CD4-positive, alpha-beta T cell treated with Interleukin-15 for 4 hours (primary cell): ENCODE results near the gene CTDSPL2.
"Not testable (repeated sequence)": the region's sequence is repeated elsewhere in the genome, so short reads cannot be mapped to it uniquely, and the experiment has no call there.

ENCODE experiments used
- DNase-seq: peaks from one replicate; pipeline ENCODE4 v3.0.0-alpha.2; 2020; ENCODE audit warnings: low spot score

CTDSPL2 gene

DNA sequence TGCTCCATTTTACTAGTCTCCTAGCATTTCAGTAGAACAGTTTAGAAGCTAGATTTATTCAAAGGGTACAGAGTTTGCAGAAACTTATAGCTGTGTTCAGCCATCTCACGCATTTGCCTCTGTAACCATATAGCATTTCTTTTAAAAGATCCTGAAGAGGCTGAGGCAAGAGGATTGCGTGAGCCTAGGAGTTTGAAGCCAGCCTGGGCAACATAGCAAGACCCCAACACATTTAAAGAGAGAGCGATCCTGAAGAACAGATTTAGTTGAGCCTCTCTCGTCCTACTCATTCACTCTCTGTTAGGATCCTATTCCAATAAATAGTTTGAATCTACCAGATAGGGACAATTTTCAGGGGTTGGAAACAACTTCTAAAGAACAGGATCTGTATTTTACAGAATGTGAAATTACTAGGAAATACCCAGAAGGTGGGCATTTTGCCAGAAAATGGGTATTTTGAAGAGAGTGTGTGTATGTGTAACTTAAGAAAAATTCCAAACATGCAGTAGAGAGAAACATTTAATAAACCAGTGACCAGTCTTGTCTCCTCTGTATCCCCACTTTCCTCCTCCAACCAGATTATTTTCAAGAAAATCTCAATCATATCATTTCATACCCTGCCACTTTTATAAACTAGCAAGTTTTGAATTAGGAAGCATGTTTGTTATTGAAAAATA is 114.0 kb downstream of the CTDSPL2 start:
- DNase-seq, result no peak

DNA sequence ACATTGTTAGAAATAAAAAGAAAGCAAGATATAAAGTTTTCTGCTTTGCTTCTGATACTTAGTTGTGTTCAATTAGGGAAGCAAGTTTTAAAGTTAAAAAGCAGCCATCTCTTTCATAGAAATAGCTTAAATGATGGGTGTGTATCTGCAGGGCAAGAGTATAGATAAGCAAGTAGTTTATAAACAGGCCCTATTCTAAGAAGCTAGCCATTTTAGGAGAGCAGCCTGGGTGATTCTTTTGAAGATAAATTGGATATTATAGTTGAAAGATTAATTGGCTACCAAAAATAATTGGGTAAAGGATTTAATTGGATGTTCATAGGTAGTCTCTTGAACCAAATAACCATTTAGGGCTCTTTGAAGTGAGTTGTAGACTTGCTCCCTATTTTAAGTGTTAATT is 115.2 kb downstream of the CTDSPL2 start:
- DNase-seq, result no peak

DNA sequence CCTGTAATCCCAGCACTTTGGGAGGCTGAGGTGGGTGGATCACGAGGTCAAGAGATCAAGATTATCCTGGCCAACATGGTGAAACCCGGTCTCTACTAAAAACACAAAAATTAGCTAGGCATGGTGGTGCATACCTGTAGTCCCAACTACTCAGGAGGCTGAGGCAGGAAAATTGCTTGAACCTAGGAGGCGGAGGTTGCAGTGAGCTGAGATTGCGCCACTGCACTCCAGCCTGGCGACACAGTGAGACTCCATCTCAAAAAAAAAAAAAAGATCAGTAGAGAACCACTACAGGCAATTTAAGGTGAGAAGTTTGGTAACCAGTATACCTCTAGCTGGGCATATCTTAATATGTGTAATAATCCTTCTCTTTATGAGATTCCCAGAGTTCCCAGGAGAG is 117.3 kb downstream of the CTDSPL2 start:
- DNase-seq, result not testable (repeated sequence)

DNA sequence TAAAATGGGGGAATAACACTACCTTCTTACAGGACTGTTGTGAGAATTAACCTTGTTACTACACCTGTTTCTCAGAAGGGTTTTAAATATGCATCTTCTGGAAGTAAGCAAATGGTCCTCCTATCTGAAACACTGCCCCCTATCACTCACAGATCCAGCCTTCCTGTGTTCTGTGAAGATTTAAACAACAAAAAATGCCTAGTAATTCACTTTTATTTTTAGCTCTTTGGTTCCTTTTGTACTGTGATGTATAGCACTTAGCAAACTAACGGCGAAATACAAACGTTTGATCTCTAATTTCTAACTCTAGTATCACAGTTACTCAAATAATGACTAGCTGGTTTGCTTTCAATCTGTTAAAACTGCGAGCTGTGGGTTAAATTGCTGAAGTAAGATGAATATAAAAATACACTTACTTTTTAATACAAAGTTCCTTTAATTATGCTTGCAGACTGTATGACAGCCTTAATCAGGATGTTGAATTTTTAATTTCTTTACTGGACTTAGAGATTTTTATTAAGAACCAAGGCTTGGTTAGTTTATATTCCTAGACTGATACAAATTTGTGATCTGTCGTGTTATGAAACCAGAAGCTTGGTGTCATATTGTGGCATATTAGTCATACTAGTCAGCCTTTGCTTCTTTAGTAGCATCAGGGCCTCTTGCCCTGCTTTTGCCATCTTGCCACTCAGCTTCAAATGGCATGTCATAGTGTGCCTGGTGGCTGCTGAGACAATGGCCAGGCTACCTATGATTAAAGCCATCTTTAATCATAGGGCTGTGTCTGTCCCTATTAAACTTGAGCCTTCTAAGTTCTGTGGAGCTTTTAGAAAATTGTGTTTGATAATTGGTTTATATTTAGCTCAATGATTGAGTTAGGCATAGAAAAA is 118.7 kb downstream of the CTDSPL2 start:
- peak; percentile 43 for DNase-seq

DNA sequence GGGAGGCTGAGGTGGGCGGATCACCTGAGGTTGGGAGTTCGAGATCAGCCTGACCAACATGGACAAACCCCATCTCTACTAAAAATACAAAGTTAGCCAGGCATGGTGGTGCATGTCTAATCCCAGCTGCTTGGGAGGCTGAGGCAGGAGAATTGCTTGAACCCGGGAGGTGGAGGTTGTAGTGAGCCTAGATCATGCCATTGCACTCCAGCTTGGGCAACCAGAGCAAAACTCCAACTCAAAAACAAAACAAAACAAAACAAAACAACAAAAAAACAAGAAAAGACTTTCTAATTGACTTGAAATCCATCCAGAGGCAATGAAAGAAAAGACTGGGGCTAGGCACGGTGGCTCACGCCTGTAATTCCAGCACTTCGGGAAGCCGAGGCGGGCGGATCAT is 121.7 kb downstream of the CTDSPL2 start:
- DNase-seq, result not testable (repeated sequence)

DNA sequence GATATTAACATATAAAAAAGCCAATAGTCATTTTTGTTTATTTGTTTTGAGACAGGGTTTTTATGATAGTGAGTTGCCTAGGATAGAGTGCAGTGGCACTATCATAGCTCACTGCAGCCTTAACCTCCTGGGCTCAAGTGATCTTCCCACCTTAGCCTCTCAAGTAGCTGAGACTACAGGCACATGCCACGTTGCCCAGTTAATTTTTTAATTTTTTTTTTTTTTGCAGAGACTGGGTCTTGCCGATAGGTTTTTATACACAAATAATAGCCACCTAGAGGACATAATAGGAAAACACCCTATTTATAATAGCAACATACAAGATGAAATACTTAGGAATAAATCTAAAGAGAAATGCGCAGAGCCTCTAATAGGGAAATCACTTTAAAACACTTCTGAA is 122.8 kb downstream of the CTDSPL2 start:
- DNase-seq, result no peak

DNA sequence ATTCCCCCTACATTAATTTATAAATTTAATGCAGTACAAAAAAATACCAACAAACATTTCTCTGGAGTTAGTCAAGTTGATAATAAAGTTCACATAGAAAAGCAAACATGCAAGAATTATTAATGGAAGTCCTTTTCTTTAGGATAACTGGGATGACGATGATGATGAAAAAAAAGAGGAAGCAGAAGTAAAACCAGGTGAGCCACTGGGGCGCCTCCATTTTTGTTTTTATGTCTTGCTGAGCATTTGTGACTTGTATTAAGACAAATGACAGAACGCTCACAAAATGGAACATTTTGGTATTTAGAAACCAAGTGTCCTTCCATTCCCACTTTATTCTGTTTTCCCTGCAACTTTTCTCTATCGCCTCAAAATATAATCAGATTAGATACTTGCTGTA is 123.3 kb downstream of the CTDSPL2 start:
- no peak for DNase-seq

DNA sequence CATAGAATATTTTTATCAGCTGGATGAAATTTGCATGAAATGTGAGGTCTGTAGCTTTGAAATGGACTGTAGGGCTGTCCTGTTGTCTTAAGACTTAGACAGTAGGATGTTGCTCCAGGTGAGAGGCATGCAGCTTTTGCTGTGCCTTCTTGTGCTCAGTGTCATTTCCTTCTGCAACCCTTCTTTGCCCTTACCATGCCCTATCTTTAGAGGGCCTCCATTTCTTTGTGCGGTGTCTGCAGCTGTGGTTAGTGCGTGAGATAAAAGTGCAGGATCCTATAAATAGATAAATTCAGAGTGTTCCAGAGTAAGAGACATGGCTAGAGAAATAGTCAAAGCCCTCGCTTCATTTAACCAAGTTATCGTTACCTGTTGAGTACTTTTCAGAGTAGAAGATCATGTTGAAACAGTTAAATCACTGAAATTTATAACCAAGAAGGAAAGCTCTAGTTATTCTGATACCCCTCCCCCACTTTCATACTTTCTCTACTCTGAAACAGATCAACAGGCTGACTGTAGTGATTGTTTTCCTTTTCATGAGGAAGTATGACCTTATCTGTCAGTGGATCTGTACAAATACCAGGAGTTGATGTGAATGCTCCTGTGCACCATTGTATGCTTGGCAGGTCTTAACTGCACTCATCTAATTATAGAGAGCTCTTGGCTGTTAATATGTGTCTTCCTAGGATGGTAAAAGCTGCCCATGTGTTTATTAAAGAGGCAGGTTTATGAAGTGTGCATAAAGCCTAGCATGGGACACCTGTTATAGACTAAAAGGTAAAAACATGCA is 127.7 kb downstream of the CTDSPL2 start:
- DNase-seq, result no peak

DNA sequence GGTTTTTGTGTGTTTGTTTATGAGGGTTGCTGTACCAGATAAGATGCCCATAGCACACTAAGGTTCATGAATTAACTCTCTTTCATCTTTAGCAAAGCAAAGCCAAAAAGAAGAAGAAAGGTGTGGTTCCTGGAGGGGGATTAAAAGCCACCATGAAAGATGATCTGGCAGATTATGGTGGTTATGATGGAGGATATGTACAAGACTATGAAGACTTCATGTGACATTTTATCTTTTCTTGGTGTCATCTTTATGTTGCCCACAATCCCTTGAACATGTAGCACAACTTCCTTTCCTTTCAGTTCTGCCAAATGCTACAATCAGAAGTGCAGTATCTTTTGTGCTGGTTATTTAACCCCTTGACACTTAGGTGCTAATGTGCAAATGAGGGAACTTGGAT is 133.5 kb downstream of the CTDSPL2 start:
- not testable (repeated sequence) for DNase-seq

DNA sequence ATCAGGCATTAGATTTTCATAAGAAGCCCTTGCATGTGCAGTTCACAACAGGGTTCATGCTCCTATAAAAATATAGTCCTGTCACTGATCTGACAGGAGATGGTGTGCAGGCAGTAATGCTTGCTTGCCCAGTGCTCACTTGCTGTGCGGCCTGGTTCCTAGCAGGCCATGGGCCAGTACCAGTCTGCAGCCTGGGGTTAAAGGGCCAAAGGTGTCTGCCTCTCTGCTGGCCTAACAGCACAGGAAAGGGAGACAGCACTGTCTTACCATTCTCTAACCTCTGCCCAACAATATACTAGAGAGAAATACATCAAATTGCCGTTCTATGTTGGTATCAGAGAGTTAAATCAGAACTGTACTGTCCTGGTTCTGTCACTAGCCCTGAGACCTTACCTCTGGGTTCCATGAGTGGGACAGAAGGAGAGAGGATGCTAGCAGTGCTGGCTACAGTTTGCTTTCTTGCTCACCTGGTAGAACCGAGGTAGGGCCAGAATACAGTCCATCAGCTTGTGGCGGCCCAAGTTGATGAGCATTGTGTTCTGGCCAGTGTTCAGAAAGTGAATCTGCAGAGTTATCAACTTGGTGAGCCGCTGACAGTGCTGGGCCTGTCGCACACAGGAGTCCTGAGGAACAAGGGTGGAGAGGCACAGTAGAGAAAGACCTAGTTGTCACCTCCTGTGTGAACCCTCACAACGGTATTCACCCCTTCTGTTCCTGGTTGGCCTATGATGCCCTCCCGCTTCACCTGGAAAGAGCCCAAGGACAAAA is 138.1 kb downstream of the CTDSPL2 start:
- DNase-seq, result no peak

DNA sequence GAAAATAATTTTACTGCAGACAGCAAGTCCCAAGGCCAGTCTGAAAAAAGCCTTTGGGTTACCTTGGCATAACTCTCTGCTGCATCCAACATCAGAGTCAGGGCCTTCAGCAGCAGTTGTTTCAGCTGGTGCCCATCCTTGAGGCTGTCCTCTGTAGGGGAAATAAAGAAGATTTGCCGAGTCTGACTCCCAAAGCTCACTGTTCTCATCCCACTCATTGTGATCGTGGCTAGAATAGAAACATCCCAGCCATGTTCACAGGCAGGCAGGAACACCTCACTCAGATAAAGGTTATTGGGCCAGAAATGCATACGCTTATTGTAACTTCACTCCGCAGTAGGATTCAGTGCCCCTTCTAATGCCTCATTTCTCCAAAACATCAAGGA is 138.7 kb downstream of the CTDSPL2 start:
- no peak for DNase-seq

DNA sequence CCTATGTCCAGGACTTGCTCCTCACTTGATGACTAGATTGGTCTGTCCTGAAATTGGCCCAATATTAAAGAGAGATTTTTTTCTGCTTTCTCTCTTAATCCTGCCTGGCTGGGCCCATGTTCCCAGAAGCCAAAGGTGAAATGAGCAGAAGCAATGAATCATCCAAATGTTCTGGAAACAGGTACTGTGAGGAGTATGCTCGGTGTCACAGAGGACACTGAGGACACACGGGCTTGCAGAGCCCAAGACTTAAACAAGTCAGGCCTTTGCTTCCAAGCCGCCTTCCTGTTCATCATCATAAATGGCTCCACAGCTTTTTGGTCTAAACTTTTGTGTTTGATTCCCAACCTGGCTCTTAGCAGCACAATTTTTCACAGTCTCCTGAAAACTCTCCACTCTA is 140.9 kb downstream of the CTDSPL2 start:
- no peak for DNase-seq

DNA sequence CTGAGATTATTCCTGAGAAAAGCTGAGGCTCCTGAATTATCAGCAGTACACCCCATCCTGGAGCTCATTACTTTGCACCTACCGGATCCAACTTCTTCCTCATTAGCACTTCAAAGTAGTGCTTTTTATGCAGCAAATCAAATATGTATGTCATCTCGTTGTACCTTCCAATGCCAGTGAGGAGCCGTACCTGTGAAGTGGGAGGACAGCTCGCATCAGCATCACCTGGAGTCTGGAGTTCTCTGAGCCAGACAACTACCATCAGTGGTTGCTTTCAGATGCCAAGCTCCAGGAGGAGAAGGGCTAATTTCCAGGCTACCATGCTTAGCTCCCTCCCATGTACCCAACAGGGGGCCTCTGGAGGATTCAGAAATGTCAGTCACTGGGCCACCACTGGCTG is 141.9 kb downstream of the CTDSPL2 start:
- no peak for DNase-seq

DNA sequence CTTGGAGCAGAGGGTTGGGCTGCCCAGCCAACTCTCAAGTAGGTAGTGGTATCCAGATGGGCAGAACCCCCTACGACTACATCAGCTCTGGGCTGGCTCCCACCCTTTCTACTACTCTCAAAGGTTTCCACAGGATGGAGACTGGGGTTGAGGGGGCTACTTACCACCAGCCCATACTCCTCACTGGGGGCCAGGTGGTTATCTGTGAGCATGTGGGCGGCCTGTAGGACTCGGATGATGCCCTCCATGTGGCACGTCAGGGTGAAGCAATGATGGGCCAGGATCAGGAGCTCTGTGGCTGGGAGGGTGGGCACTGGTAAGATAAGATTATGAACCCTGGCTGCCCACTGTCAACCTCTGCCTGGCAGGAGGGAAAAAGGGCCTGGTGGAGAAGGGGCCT is 142.9 kb downstream of the CTDSPL2 start:
- DNase-seq, result no peak

DNA sequence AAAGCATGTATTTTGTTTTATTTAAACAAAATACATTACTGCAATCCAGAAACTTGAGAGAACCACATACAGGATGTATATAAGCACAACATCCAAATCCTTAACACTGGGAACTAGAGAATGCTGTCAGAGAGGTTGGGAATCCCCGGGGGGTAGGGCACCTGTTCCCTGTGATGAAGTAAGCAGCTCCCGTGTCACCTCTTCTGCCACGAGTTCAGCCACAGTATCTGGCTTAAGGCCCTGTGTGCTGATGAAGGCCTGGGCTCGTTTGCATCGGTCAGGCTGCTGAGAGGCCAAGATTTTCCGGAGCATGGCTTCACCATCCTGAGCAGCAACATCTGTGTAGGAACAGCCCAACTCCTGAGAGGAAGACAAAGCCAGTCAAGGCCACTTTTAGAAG is 146.0 kb downstream of the CTDSPL2 start:
- DNase-seq, result no peak

DNA sequence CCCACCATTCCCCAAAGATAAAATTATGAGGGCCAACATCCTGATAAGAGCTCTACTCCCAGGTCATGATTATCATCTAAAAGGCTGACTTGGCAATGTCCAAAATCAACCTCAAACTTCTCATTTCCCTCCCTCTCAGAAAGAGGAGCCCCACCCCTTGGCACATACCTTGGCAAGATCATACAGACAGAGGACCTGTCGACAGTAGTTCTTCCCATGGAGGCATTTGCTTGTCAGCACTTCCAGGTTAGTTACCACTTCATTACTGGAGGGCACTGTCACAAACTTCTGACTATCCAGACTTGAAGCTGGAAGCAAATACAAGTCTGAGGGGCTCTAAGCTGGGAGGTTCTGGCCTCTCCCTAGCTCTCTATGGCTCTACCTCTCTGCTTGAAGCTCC is 147.3 kb downstream of the CTDSPL2 start:
- no peak for DNase-seq
